Occipital lobe (tissue), 2 donors: ENCODE measurements around the gene PDZRN4. TPM values are rescaled to one million over a fixed set of nuclear protein-coding genes. Genes with fewer than 3 reads are reported as not detected.
A peak's percentile ranks its signal among the peaks of the same experiment; 100 is the strongest.
"Not testable (repeated sequence)": the region's sequence is repeated elsewhere in the genome, so short reads cannot be mapped to it uniquely, and the experiment has no call there.

Experiments used
- DNase-seq: peaks from one replicate; lab custom pipeline; 2025; lab: John Stamatoyannopoulos, UW
- total RNA-seq: library from RNA; depleted of rRNA; stranded (reverse); fragments of >200 nt; gene quantifications from one replicate; pipeline ENCODE4 v1.2.3, GENCODE V29; 2014

Gene PDZRN4
- total RNA-seq, 1 donor from 2014 or later: 48.7 TPM

- DNase-seq: no peak
Measured at GRCh38 chr12:41509271-41510055, 321.3 kb downstream of the PDZRN4 start.

GRCh38 chr12:41510470-41510869, 322.4 kb downstream of the PDZRN4 start:
- DNase-seq: no peak

DNA sequence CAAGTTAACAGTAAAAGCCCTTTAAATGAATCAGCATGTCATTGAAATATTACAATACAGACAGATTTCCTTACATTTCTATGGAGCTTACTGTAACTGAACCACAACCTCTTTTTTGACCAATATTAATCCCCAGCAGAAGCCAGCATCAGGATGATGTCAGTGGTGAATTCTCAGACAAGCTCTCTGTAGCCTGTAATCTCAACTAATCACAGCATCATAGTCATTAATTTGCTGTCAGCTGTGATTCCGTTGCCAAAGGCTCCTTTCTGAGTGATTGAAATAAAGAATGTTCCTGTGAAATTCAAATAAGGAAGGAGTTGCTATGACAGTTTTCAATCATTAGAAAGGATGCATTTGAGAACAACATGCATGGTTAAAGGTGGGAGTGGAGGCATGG, 323.1 kb downstream of the PDZRN4 start:
- no peak for DNase-seq

DNA sequence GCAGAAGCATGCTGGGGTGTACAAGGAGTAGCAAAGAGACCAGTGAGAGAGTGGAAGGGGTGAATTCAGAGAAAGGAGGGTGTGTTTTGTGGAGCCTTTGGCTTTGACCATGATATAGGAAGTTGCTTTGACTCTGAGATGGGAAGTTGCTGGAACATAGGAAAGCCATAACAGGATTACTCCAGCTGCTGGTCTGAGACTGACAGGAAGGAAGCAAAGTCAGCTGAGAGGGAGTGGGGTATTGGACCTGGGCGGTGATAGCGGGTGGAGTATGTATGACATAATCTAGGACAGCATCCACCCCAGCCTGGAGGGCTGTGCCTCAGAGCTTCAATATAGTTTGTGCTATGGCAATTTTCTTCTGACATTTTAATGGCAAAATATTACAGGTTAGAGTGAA, 324.4 kb downstream of the PDZRN4 start:
- no peak for DNase-seq

- DNase-seq: no peak
Measured at GRCh38 chr12:41514021-41514777, 326.1 kb downstream of the PDZRN4 start.

DNA sequence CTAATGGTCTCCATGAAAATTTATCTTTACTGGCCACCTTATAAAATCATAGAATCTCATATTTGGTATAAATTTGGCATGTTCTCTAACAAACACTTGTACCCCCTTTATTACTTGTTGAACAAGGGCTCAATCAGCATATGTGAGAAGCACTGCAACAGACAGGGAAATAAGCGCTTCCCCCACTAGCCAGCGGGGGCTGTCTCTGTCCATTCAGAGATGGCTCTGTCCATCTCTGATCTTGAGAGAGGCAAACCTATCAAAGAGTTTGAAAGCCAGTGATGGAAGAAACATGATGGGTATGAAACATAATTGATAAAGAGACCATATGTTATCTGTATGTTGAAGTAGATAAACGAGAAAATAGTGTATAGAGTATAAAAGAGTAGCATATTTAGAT, 326.8 kb downstream of the PDZRN4 start:
- DNase-seq: no peak

GRCh38 chr12:41515953-41516352, 327.8 kb downstream of the PDZRN4 start:
- DNase-seq: no peak

GRCh38 chr12:41520869-41521268, 332.7 kb downstream of the PDZRN4 start:
- DNase-seq: no peak

GRCh38 chr12:41521872-41522379, 333.8 kb downstream of the PDZRN4 start:
- no peak for DNase-seq

GRCh38 chr12:41527062-41527461, 338.9 kb downstream of the PDZRN4 start:
- DNase-seq: no peak

- DNase-seq: no peak
Measured at GRCh38 chr12:41527534-41528116, 339.5 kb downstream of the PDZRN4 start.

- no peak for DNase-seq
Measured at GRCh38 chr12:41528874-41529273, 340.8 kb downstream of the PDZRN4 start.

DNA sequence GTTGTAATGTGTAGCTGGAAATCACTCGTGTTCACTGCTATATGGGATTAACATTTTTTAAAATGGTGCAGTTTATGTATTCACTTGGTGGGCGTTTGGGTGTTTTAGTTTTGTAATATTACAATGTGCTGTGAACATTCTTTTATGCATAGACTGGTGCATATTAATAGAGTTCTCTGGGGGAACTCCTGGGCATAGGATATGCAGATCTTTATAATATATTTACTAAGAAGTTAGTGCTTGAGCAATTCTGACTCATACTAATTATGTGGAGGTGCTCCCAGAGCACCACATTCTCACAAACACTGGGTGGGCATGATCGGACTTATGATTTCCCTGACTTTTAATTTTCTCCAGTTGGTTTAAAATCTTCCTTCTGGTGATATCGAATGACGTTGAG, 342.3 kb downstream of the PDZRN4 start:
- DNase-seq: no peak

DNA sequence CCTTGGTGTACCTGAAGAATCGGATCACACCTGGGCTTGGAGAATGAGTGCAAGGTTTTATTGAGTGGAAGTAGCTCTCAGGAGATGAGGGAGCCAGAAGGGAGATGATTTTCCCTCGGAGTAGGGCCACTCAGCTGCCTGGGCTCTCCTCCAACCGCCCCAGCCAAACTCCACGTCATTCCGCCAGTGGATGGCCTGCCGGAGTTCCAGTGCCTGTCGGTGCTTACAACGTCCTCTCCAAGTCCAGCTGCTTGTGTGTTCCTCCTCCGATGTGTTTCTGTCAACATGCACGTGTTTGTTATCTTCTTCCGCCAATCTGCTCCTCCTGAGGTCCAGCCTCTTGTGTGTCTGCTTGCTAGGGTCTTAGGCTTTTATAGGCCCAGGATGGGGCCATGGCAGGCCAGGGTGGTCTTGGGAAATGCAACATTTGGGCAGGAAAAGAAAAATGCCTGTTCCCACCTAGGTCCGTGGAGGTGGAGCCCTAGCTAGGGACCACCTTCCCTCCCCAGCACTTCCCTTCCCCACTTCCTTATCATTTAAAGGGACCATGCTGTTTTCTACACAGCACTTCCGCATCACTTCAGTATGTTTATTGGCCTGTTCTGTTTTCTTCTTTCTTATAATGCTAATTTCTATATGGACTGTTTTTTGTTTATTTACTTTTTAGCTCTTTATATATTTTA, 343.2 kb downstream of the PDZRN4 start:
- DNase-seq: peak; percentile 37

- no peak for DNase-seq
Measured at GRCh38 chr12:41532072-41532471, 344.0 kb downstream of the PDZRN4 start.

DNA sequence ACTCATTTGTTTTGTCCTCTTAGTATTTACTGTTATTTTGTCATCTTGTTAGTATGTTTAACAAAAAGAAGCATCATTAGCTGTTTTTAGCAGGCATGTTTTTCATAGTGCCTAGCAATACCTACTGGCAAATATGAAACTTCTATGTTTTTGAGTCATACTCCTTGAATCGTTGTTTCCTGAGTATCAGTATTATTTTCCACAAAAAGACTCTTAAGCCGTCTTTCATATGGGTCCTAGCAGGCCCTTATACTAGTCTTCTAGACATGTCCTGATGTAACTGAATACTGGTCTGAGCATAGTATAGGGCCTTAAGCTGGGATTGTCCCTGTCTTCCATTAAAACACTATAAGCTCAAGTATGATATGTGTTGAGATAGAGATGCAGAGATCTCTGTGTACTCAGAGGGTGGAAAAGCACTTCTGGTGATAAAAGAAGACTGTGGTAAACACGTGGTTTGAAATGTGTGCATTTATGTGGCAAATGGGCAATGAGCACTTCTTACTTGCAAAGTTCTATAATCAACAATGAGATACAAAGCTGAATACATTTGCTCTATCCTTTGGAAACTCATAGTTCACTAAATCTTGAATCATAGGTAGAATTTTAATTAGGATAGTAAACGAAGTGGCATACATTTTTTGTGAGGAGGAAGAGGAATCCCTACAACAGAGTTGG, 348.8 kb downstream of the PDZRN4 start:
- DNase-seq: no peak

DNA sequence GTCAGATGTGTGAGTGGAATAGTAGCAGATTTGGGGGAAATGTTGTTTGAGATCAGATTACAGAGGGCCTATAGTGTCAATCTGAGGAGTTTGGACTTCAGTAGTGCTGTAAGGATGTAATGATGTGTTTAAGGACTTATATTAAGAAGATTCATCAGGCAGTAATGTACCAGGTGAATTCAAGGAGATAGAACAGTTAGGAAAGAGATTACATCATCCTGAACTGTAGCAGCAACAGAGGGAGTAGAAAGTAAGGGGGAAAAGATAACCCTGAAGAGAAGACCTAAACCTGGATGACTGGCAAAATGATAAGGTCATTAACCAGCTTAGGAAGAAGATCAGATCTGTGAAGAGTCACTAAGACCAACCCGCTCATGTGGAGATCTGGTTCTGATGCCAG, 349.4 kb downstream of the PDZRN4 start:
- DNase-seq: no peak

GRCh38 chr12:41545761-41546160, 357.6 kb downstream of the PDZRN4 start:
- DNase-seq: no peak

DNA sequence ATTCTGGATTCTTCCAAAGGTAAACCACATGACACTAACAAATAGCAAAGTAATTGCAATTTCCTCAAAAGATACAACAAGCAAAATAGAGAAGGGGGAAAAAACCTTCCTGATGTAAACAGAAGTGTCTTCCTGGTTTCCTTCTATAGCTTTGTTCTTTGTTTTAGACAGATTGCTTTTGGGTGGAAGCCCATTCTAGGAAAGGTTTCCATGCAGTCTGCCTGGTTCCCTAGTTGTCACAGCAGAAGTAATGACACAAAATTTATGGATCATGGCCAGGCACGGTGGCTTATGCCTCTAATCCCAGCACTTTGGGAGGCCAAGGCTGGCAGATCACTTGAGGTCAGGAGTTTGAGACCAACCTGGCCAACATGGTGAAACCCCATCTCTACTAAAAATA, 359.0 kb downstream of the PDZRN4 start:
- DNase-seq: not testable (repeated sequence)

DNA sequence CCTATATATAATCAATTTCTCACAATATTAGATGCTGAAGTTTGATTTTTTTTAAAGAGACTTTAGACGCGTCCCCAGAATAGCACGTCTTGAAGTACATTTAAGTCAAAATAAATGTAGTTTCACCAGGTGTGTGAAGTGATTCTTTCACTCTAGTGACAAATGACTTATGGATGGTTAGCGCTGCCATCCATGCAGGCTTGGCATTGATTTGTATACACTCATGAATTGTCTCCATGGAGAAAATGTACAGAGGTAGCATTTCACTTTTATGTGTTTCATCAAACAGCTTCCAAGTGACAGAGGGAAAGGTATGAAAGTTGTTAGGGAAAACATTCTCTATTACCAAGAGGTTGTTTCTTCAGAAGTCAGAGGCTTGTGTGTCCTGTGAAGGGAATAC, 360.8 kb downstream of the PDZRN4 start:
- DNase-seq: no peak

DNA sequence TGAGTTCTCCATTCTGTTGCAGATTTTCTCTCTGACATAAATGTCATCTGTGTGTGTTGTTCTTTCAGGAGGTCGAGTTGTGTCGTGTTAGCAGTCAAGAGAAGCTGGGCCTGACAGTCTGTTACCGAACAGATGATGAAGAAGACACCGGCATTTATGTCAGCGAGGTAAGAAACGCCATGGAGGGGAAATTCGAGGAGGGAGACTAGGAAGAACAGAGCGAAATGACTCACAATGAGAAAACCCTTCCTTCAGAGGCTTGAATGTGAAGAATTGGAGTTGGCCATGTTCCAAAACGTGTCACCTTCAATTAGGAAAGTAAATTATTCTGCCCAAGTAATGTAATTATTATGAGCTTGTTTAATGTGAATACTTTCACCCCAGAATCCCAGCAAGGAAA, 364.5 kb downstream of the PDZRN4 start:
- no peak for DNase-seq
